ENCODE data around the gene ZNF792. TPM values are rescaled to one million over a fixed set of nuclear protein-coding genes. Genes with fewer than 3 reads are reported as not detected.
A peak's percentile ranks its signal among the peaks of the same experiment; 100 is the strongest.

Gene ZNF792
- polyA plus RNA-seq, 2 of the 4 experiments (the other 2 are of a cell fraction): 2.0 to 3.7 TPM

- TF ChIP-seq SREBF2 (IDR thresholded peaks at IDR 0.05) (no peak), HDAC2 (IDR thresholded peaks at IDR 0.05) (no peak), NPAS2 (CRISPR knock-in tag; IDR thresholded peaks at IDR 0.05; ENCODE audit: borderline replicate concordance) (no peak), TFCP2L1 (CRISPR knock-in tag; IDR thresholded peaks at IDR 0.05) (no peak), EHMT2 (IDR thresholded peaks at IDR 0.05; ENCODE audit: low read depth) (no peak), CBX2 (IDR thresholded peaks at IDR 0.05; ENCODE audit: borderline replicate concordance, low read depth) (no peak), EP300 (IDR thresholded peaks at IDR 0.05) (peak; percentile 15 to 52; a peak in 2 of 5 replicates), ZSCAN20 (CRISPR knock-in tag; IDR thresholded peaks at IDR 0.05) (no peak), HMGXB4 (CRISPR knock-in tag; IDR thresholded peaks at IDR 0.05; ENCODE audit: borderline replicate concordance) (no peak), GATA3 (IDR thresholded peaks at IDR 0.05; ENCODE audit: borderline replicate concordance) (peak; percentile 74), JUNB (IDR thresholded peaks at IDR 0.05) (no peak), BHLHE40 (IDR thresholded peaks at IDR 0.05; ENCODE audit: low read depth, low read length) (no peak), MAX (IDR thresholded peaks at IDR 0.05) (peak; percentile 76; the same call in 1 of the 2 replicates), HOXA7 (CRISPR knock-in tag; IDR thresholded peaks at IDR 0.05) (no peak), USF2 (IDR thresholded peaks at IDR 0.05) (no peak), BCL3 (IDR thresholded peaks at IDR 0.05) (peak; percentile 90), ZFP36 (IDR thresholded peaks at IDR 0.05; ENCODE audit: borderline replicate concordance, partially characterized antibody) (no peak), EHF (CRISPR knock-in tag; IDR thresholded peaks at IDR 0.05) (peak; percentile 86), MAZ (IDR thresholded peaks at IDR 0.05; ENCODE audit: borderline replicate concordance, low read depth, low read length) (peak; percentile 95), KDM1A (IDR thresholded peaks at IDR 0.05; ENCODE audit: low read depth) (no peak), CHD2 (IDR thresholded peaks at IDR 0.05; ENCODE audit: low read length, partially characterized antibody) (no peak), HES2 (IDR thresholded peaks at IDR 0.05) (no peak), CTCF (IDR thresholded peaks at IDR 0.05) (no peak), CHD4 (IDR thresholded peaks at IDR 0.05; ENCODE audit: borderline replicate concordance) (peak; percentile 50; the same call in 1 of the 2 replicates), KDM5A (IDR thresholded peaks at IDR 0.05) (no peak), FOSB (CRISPR knock-in tag; IDR thresholded peaks at IDR 0.05) (no peak), JUN (IDR thresholded peaks at IDR 0.05) (peak; percentile 62 to 69; a peak in 4 of 5 replicates), FOSL2 (IDR thresholded peaks at IDR 0.05) (no peak), FOSL2 (CRISPR knock-in tag; IDR thresholded peaks at IDR 0.05) (peak; percentile 41), ATOH8 (CRISPR knock-in tag; IDR thresholded peaks at IDR 0.05; ENCODE audit: low read depth) (peak; percentile 92), TP53 (CRISPR knock-in tag; IDR thresholded peaks at IDR 0.05) (no peak), E2F6 (IDR thresholded peaks at IDR 0.05; ENCODE audit: borderline replicate concordance, low read depth) (no peak), NFE2L2 (conservative IDR thresholded peaks at IDR 0.05; ENCODE audit: low read length) (no peak), HEYL (CRISPR knock-in tag; IDR thresholded peaks at IDR 0.05) (0 out of 2 replicates have a peak, but pooled peaks have one; percentile 6), CBX8 (IDR thresholded peaks at IDR 0.05) (no peak), RFX5 (IDR thresholded peaks at IDR 0.05) (no peak), RARB (CRISPR knock-in tag; IDR thresholded peaks at IDR 0.05) (no peak)
These were observed 30.9 kb upstream of the ZNF792 start (continued) for GRCh38 chr19:34994643-34995541.
